Astrocyte of the cerebellum (primary cell): ENCODE data around the gene PCYT2.

Experiments used
- DNase-seq: peaks from one replicate; pipeline ENCODE4 v3.0.0-alpha.2; 2011; ENCODE audit warnings: low read depth
- H3K4me3 ChIP-seq: 2 replicates; pipeline ENCODE4 v1.5.1; 2011; ENCODE audit warnings: mild to moderate bottlenecking, low read depth, low read length, moderate library complexity
- in situ Hi-C: cut with HindIII; loops from 2 replicates; pipeline ENCODE4 v1.10.0; 2017; ENCODE audit warnings: low sequenced_read_pairs
- TF ChIP-seq, protein P1 (sequence below): IDR thresholded peaks from 2 replicates; pipeline ENCODE4 v1.5.1; 2012; ENCODE audit warnings: low read length, low read depth, moderate library complexity, mild to moderate bottlenecking; ENCODE audit errors: missing control alignments

The PCYT2 gene

DNA sequence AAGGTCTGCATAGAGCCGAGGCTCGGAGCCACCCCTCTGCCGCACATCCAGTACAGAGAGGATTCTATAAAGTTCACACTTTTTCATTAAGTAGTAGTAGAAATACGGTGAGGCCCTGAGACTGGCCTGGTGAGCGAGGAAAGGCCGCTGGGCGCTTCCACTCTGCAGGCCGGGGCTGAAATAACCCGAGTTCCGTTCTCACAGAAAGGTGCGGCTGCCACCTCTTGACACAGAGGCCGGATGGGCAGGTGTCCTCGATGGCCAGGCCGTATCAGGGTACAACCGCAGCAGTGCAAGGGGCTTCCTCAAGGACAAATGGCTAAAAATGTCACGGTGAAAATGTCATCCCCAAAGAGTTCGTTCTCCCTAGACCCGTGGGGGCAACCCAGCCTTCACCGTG, 770 bp upstream of the PCYT2 start:
- TF ChIP-seq, protein P1, sequence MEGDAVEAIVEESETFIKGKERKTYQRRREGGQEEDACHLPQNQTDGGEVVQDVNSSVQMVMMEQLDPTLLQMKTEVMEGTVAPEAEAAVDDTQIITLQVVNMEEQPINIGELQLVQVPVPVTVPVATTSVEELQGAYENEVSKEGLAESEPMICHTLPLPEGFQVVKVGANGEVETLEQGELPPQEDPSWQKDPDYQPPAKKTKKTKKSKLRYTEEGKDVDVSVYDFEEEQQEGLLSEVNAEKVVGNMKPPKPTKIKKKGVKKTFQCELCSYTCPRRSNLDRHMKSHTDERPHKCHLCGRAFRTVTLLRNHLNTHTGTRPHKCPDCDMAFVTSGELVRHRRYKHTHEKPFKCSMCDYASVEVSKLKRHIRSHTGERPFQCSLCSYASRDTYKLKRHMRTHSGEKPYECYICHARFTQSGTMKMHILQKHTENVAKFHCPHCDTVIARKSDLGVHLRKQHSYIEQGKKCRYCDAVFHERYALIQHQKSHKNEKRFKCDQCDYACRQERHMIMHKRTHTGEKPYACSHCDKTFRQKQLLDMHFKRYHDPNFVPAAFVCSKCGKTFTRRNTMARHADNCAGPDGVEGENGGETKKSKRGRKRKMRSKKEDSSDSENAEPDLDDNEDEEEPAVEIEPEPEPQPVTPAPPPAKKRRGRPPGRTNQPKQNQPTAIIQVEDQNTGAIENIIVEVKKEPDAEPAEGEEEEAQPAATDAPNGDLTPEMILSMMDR: no peak
- in situ Hi-C loops: no loop called here

DNA sequence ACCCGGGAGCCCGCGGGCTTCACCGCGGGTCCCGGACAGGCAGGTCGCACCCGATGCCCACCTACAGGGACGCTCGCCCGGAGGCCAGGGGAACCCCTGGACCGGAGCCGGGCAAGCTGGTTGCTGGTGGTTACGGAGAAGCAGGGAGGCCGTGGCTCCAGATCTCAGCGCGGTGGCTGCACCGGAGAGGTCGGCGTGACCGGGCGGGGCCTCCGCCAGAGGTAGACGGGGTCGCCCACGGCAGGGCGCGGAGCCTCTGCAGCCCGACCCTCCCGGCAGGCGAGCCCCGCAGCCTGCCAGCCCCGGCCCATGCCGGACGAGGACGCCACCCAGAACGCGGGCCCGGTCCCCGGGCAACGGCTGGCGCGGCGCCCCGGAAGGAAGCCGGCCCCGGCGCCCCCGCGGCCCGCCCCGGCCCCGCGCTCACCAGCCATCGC, 341 bp downstream of the PCYT2 start:
- peak overlapping the region; percentile 64 for H3K4me3 ChIP-seq
- TF ChIP-seq, protein P1: no peak
- in situ Hi-C loops: no loop called here
- DNase-seq: no peak

More for the DNA sequence above, 770 bp upstream of the PCYT2 start:
- no peak for DNase-seq
- no peak overlapping the region for H3K4me3 ChIP-seq

DNA sequence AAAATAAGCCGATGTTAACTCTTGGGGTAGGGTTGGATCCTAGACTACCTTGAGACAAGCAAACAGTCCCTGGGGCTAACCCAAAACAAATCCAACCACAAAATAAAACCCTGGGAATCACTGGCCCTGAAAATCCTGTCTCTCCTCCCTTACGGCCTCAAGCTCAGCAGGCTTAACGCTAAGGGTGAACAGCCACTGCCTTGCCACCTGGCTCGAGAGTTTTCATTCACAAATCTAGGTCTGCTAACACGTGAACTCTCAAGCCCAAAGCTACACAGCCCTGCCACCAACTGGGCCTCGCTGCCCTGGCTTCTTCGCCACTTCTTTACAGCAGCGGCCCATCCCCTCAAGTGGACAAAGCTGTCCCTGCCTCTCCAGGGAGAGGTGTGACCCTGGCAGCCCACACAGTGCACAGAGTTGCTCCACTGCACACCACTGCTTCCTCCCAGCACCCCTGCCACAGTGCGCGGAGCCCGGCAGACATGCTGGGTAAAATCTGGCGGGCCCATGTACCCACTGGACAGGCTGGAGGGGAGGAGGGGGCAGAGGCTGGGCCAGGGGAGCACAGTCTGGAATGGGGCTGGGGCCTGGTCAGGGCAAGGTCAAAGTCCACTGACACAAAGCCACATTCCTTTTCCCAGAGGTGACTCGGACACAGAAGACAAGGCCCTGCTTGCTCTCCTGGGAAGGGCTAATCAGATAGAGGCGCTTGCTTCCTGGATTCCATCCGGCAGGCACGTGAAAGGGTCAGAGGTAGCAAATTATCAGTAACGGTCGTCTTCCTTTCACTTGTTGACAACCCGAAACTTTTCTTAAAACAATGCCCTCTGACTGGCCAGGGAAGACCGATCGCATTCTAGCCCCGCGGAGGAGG, 996 bp downstream of the PCYT2 start:
- in situ Hi-C loops: no loop called here
- peak overlapping the region; percentile 64 for H3K4me3 ChIP-seq
- TF ChIP-seq, protein P1: no peak
- no peak for DNase-seq

DNA sequence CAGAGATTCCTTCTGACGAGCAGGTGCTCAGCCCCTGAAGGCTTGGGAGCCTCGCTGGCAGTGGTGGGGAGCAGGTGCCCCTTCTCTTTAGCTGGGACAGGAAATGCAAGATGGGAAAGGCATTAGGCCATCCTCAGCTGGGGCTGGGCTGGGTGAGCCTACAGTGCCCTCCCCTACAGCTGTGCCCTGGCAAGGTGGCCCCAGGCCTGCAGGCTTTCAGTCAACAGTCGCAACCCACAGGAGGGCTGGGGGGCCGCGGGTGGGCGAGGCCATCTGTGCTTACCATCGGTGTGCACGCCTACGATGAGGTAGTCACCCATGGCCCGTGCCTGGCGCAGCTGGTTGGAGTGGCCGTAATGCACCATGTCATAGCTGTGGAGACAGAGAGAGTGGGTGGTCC, 2.0 kb downstream of the PCYT2 start:
- in situ Hi-C loops: no loop called here
- H3K4me3 ChIP-seq: no peak overlapping the region
- TF ChIP-seq, protein P1: no peak
- no peak for DNase-seq

DNA sequence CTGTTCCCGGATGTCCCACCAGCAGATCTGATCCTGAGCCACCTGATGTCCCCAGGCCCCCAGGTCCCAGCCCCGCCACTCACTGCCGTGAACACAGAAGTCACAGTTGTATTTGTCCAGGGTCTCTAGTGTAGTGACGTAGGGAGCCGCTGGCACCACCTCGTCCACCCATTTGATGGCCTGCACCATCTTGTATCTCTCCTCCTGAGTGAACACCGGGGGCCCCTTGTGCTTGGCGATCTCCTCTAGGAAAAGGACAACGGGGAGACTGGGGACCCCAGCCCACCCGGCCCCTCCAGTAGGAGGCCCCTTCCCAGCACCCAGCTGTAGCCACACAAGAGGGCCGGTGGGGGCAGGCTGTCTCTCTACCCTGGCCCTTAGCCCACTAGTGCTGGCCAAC, 2.4 kb downstream of the PCYT2 start:
- no peak for DNase-seq
- in situ Hi-C loops: no loop called here
- TF ChIP-seq, protein P1: no peak
- no peak overlapping the region for H3K4me3 ChIP-seq

DNA sequence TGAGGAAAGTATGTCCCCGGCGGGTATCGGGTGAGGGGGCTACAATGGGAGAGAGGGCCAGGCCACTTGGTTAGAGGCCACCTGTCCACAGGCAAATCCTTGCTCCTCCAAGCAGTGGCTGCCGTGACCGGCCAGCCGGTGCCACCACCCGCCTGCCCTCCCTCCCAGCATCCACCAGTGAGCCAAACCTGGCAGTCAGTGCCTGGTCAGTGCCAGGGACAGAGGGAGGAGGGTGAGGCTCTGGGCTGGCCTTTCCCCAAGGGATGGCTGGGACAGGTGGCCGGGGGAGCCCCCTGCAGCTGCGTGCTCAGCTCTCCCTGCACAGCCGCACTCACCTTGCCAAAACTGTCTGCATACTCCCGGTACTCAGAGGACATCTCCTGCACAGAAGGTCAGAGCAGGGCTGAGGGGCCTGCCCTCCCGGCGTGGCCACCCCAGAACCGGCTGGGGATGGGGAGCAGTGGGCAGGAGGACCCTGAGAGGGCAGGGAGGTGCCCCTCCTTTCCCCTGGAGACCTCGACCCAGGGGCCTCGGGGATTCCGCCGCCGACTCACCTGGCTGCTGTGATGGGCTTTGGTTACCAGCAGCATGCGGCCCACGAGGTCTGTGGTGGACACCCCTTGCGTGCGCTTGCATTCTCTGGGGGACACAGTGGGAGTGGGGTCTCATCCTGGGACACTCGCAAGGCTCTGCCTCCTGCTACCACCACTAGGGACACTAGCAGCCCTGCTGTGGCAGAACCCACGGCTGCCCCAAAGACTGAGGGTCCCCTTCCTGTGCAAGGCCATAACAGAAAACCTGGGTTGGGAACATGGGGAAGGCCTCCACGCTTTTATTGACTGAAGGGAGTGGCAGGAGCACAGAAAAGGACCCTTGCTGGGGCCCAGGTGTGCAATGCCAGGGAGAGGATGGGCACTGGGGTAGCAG, 3.7 kb downstream of the PCYT2 start:
- DNase-seq: no peak
- no peak overlapping the region for H3K4me3 ChIP-seq
- TF ChIP-seq, protein P1: no peak
- in situ Hi-C loops: no loop called here
